Adrenal gland (tissue), 12 donors: ENCODE measurements around the gene ZBTB24. TPM values are rescaled to one million over a fixed set of nuclear protein-coding genes. Genes with fewer than 3 reads are reported as not detected.

Source experiments
- DNase-seq, 7 donors: peaks; one replicate each; pipeline ENCODE4 v3.0.0-alpha.2; 2019 to 2020
- H3K27ac ChIP-seq, 5 donors: fragments of 200-600 bp; sonication (generic) in 4 of 5; 1 replicate in 3 of 5; 2 replicates in 2 of 5; pipeline versions ENCODE4 v1.5.1 to v1.8.0; 2016 to 2020; ENCODE audit warnings: mild to moderate bottlenecking in 1 of 5
- H3K27me3 ChIP-seq: fragments of 200-600 bp; 2 replicates; pipeline ENCODE4 v1.8.0; 2021
- H3K36me3 ChIP-seq, 2 donors: fragments of 200-600 bp; replicated peaks in 1 of 2; 1 replicate in 1 of 2; 2 replicates in 1 of 2; pipeline versions ENCODE4 v1.5.1 to v1.8.0; 2018 to 2022
- H3K4me1 ChIP-seq, 2 donors: fragments of 200-600 bp; replicated peaks in 1 of 2; 1 replicate in 1 of 2; 2 replicates in 1 of 2; pipeline versions ENCODE4 v1.5.1 to v1.8.0; 2018 to 2021
- H3K4me3 ChIP-seq, 4 donors: fragments of 200-600 bp; sonication (generic) in 3 of 4; one replicate each; pipeline ENCODE4 v1.5.1; 2016 to 2018
- H3K9me3 ChIP-seq, 3 donors: fragments of 200-600 bp; sonication (generic) in 1 of 3; replicated peaks in 1 of 3; 1 replicate in 2 of 3; 2 replicates in 1 of 3; pipeline versions ENCODE4 v1.5.1 to v1.8.0; 2016 to 2021
- POLR2A ChIP-seq, 2 donors: fragments of 450-650 bp; IDR thresholded peaks; one replicate each; pipeline ENCODE4 v1.6.1; 2017; ENCODE audit warnings: antibody characterized with exemption in 2 of 2, mild to moderate bottlenecking in 2 of 2, moderate library complexity in 1 of 2
- WGBS, 4 donors: extraction: QIAGEN DNeasy Blood & Tissue Kit in 2 of 4; methylation state at CpG; one replicate each; pipeline versions ENCODE4 v1.1.5 to v1.1.7; 2013 to 2017; 5-methylcytosine and 5-hydroxymethylcytosine counted together
- intact Hi-C, 2 donors: fragments of 100-400 bp; cut with DNase I; formaldehyde crosslinking; loops; one replicate each; pipeline versions ENCODE4 v1.14.1 to v1.15.0; 2022 to 2023
- polyA plus RNA-seq, 3 donors: library from polyadenylated mRNA; stranded (reverse); fragments of 200-250 nt in 2 of 3; fragments of 350-450 nt in 1 of 3; fragmentation: Illumina TruSeq in 1 of 3; extraction: RNeasy Lipid Tissue Mini Kit (QIAGEN cat#74804) in 1 of 3; gene quantifications; one replicate each; pipeline ENCODE4 v1.2.3, GENCODE V29; 2013 to 2014
- total RNA-seq, 9 donors: library from RNA; depleted of rRNA in 4 of 9; stranded (reverse); fragments of >200 nt in 4 of 9; fragments of 120-200 nt in 1 of 9; fragmentation: NEBNext Ultra II Directional in 1 of 9; extraction: Animal tissue kit (Norgen Biotek cat#: 25700) in 1 of 9; gene quantifications; one replicate each; pipeline versions ENCODE4 v1.1.0 to v1.2.4, GENCODE V29; 2013 to 2023
- TF ChIP-seq, protein P1 (sequence below), 6 experiments: fragments of 450-650 bp in 4 of 6; fragments of 200-600 bp in 2 of 6; sonication (generic) in 1 of 6; IDR thresholded peaks; 1 replicate in 5 of 6; 2 replicates in 1 of 6; pipeline versions ENCODE4 v1.5.1 to v1.8.0; 2016 to 2021; ENCODE audit warnings: antibody characterized with exemption in 6 of 6, mild to moderate bottlenecking in 2 of 6, moderate library complexity in 1 of 6
- donor health status: healthy with polysubstance abuse.
- donor health status: Bipolar disorder and iron deficiency.
- donor health status: DM: yes; HTN: yes; CAD: no.
- donor health status: DM: no; HTN: no; CAD: no.
- donor health status: DM: no; HTN: no; CAD: no.
- donor health status: DM: yes; HTN: yes; CAD: no.

Gene ZBTB24
- total and polyA plus RNA-seq, 12 donors: 2.2 to 14.4 (median 6.2) TPM

DNA sequence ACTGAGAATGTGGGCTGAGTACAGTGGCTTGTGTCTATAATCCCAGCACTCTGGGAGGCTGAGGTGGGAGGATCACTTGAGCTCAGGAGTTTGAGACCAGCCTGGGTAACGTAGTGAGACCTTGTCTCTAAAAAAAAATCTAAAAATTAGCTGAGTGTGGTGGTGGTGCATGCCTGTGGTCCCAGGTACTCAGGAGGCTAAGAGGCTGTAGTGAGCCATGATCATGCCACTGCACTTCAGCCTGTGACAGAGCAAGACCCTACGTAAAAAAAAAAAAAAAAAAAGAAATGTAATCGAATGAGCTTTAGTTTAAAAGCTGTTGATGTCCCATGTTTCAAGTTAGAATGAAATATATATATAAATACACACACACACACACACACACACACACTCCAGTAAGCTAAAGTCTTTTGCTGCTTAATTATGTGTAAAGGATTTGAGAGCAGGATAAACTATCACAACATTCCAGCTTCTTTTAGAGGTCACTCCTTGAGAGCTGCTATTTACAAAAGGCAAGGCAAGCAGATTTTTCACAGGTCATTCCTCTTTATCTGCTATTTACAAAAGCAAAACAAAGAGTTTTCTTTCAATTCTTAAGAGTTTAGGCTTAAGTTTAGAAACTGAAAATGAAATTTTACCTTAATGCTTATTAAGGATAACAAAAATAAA, 22.7 kb downstream of the ZBTB24 start:
- Histone ChIP-seq H3K36me3 (peaks cover 0 to 8% of the 10 kb centered on the region in 2 donors), H3K27me3 (no peaks in the 10 kb centered on the region), H3K27ac (no peak overlapping the region), H3K4me3 (no peak overlapping the region), H3K4me1 (peaks cover 11 to 21% of the 10 kb centered on the region in 2 donors), H3K9me3 (no peaks in the 10 kb centered on the region)
- intact Hi-C loops: no loop called here
- 77 to 93% (median 84%) methylated on average over 3 of the region's 3 CpGs for WGBS, 4 donors
- TF ChIP-seq, protein P1, sequence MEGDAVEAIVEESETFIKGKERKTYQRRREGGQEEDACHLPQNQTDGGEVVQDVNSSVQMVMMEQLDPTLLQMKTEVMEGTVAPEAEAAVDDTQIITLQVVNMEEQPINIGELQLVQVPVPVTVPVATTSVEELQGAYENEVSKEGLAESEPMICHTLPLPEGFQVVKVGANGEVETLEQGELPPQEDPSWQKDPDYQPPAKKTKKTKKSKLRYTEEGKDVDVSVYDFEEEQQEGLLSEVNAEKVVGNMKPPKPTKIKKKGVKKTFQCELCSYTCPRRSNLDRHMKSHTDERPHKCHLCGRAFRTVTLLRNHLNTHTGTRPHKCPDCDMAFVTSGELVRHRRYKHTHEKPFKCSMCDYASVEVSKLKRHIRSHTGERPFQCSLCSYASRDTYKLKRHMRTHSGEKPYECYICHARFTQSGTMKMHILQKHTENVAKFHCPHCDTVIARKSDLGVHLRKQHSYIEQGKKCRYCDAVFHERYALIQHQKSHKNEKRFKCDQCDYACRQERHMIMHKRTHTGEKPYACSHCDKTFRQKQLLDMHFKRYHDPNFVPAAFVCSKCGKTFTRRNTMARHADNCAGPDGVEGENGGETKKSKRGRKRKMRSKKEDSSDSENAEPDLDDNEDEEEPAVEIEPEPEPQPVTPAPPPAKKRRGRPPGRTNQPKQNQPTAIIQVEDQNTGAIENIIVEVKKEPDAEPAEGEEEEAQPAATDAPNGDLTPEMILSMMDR (IDR thresholded peaks at IDR 0.05): no peak
- DNase-seq: peak in 1 of 7 donors; percentile 31

DNA sequence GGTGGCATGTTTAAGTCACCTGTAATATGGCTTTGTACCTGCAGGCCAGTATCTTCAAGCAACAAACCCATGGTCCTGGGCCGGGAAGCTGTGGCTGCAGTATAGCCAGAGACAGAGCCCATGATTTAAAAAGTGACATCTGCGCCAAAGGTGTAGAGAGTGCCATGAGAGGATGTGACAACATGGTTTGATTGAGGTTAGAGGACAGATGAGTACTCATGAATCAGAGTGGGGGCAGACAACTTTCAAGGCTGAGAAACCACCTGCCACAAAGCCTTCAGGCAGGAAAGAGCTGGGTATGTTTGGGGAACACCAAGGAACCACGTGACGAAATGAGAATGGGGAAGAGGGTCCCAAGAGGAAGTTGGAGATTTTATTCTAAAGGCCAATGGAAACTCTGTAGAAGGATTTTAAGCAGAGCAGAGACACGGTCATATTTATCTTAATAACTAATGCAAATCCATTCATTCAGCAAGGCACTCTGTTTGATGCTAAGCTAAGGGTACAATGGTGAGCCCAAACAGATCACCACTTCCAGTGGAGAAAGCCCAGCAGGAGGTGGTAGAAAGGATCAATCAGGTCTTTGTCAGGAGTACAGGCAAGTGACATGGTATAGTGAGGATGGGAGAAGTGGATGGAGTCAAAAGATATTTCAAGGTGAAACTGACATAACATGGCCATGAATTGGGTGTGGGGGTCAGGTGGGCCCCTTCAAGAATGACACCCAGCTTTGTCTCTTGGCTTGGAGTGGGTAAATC, 24.1 kb downstream of the ZBTB24 start:
- H3K36me3 ChIP-seq: no peaks in the 10 kb centered on the region
- peak in 1 of 7 donors; percentile 49 for DNase-seq
- H3K4me3 ChIP-seq: no peak overlapping the region
- 68 to 77% (median 74%) methylated on average over 5 of the region's 5 CpGs for WGBS, 4 donors
- TF ChIP-seq POLR2A (IDR thresholded peaks at IDR 0.05): no peak
- TF ChIP-seq, protein P1 (IDR thresholded peaks at IDR 0.05): no peak
- no peaks in the 10 kb centered on the region for H3K9me3 ChIP-seq
- H3K4me1 ChIP-seq: peaks cover 15 to 33% of the 10 kb centered on the region in 2 donors
- intact Hi-C loops: no loop called here
- no peaks in the 10 kb centered on the region for H3K27me3 ChIP-seq
- no peak overlapping the region for H3K27ac ChIP-seq

DNA sequence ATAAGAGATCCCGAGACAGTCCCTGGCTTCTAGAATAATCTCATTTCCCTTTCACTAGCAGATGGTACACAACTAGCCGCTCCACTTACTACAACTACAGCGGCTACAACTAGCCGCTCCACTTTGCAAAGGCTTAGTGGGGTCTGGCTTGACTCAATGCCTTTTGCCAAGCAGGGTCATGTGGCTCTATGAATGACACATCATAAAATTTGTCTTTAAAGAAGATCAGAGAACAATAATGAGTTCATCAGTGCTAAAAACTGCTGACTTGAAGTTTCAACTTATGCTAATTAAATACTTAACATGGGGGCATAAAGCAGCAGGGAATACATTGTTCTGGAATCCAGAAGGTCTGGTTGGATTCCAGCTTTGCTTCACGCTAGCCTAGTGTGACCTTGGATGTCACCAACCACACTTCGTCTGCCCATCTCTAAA, 25.4 kb downstream of the ZBTB24 start:
- peak in 1 of 7 donors; percentile 46 for DNase-seq
- intact Hi-C loops: no loop called here
- Histone ChIP-seq H3K27me3 (no peaks in the 10 kb centered on the region), H3K9me3 (no peaks in the 10 kb centered on the region), H3K4me1 (peaks cover 15 to 34% of the 10 kb centered on the region in 2 donors), H3K36me3 (no peaks in the 10 kb centered on the region), H3K4me3 (no peak overlapping the region), H3K27ac (peak overlapping the region in 1 of 5 donors; percentile 83)
- TF ChIP-seq POLR2A (IDR thresholded peaks at IDR 0.05): no peak
- TF ChIP-seq, protein P1 (IDR thresholded peaks at IDR 0.05): no peak
- WGBS, 4 donors: 77 to 85% (median 81%) methylated on average over 6 of the region's 6 CpGs

DNA sequence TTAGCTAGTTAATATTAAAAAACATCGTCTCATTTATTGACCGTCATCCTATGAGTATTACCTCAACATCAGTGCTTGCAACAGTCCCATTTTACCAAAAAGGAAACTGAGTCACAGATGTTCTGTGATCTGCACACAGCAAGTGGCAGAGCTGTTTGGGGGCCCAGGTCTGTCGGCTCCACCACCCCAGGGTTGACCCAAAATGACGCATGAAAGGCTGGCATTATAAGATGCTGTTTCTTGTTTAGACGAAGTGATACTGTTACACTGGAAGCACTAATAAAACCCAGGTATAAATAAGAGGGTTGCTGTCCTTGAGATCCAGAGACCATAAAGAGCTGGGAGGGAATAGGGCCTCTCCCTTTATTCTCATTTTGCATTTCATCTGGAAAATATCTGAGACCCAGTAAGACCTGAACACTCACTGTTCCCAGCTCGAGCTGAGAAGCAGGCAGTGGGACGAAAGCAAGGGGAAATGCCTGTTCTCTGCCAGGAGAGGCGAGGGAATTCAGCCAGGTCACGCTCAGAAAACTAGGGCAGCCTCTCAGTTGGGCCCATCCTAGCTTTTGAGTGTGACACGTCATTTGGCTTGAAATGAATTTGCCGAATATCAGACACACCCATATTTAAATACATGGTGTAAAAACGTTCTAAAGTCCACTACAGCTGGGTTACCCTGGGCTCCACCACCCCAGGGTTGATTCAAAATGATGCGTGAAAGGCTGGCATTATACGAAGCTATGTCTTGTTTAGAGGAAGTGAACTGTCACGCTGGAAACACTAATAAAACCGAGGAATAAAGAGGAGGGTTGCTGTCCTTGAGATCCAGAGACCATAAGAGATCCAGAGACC, 26.1 kb downstream of the ZBTB24 start:
- peak overlapping the region in 1 of 4 donors; percentile 84 for H3K4me3 ChIP-seq
- peak overlapping the region in 2 of 5 donors; percentile 21 to 83 for H3K27ac ChIP-seq
- intact Hi-C loops: no loop called here
- DNase-seq: peak in 6 of 7 donors; percentile 66 to 78 (median 70)
- TF ChIP-seq, protein P1 (IDR thresholded peaks at IDR 0.05): no peak
- no peak for TF ChIP-seq POLR2A (IDR thresholded peaks at IDR 0.05)
- WGBS, 4 donors: 53 to 64% (median 63%) methylated on average over 16 of the region's 16 CpGs
- H3K9me3 ChIP-seq: no peaks in the 10 kb centered on the region
- no peaks in the 10 kb centered on the region for H3K36me3 ChIP-seq
- peaks cover 15 to 34% of the 10 kb centered on the region in 2 donors for H3K4me1 ChIP-seq
- H3K27me3 ChIP-seq: no peaks in the 10 kb centered on the region
